OCI-M2 (cell line): Measurements from ENCODE around the gene ALDH1B1.

Source experiments
- DNase-seq: peaks from one replicate; lab custom pipeline; 2025; ENCODE audit not compliant: unreplicated experiment; lab: John Stamatoyannopoulos, UW

The ALDH1B1 gene

GRCh38 chr9:38413283-38413682 lies 20.8 kb downstream of the ALDH1B1 start:
- no peak for DNase-seq

GRCh38 chr9:38414040-38414723 lies 21.7 kb downstream of the ALDH1B1 start:
- DNase-seq: no peak

GRCh38 chr9:38415856-38416255 lies 23.4 kb downstream of the ALDH1B1 start:
- DNase-seq: no peak

GRCh38 chr9:38416461-38416860 lies 24.0 kb downstream of the ALDH1B1 start:
- DNase-seq: no peak

- no peak for DNase-seq
Observed at GRCh38 chr9:38417003-38417945, 24.8 kb downstream of the ALDH1B1 start.

- DNase-seq: no peak
Observed at GRCh38 chr9:38418366-38418765, 25.9 kb downstream of the ALDH1B1 start.

GRCh38 chr9:38419181-38419580 lies 26.7 kb downstream of the ALDH1B1 start:
- DNase-seq: no peak

GRCh38 chr9:38421498-38422211 lies 29.2 kb downstream of the ALDH1B1 start:
- no peak for DNase-seq

- DNase-seq: no peak
Observed at GRCh38 chr9:38422555-38423260, 30.2 kb downstream of the ALDH1B1 start.

- DNase-seq: no peak
Observed at GRCh38 chr9:38423273-38423972, 30.9 kb downstream of the ALDH1B1 start.

GRCh38 chr9:38423973-38424843 lies 31.7 kb downstream of the ALDH1B1 start, which contains the start of gene IGFBPL1:
IGFBPL1 (minus strand) TSS chr9:38424454; CDS start chr9:38424424, 30 bp downstream.
- DNase-seq: no peak

- no peak for DNase-seq
Observed at GRCh38 chr9:38424918-38425317, 32.4 kb downstream of the ALDH1B1 start.

- no peak for DNase-seq
Observed at GRCh38 chr9:38428062-38428461, 35.6 kb downstream of the ALDH1B1 start.

- DNase-seq: no peak
Observed at GRCh38 chr9:38431116-38431515, 38.6 kb downstream of the ALDH1B1 start.

GRCh38 chr9:38432922-38433510 lies 40.5 kb downstream of the ALDH1B1 start:
- DNase-seq: no peak

GRCh38 chr9:38434365-38434764 lies 41.9 kb downstream of the ALDH1B1 start:
- no peak for DNase-seq

GRCh38 chr9:38434853-38435252 lies 42.4 kb downstream of the ALDH1B1 start:
- DNase-seq: no peak

- DNase-seq: no peak
Observed at GRCh38 chr9:38435521-38435920, 43.0 kb downstream of the ALDH1B1 start.

- DNase-seq: no peak
Observed at GRCh38 chr9:38436708-38437107, 44.2 kb downstream of the ALDH1B1 start.
